DMS79 (cell line): ENCODE data around the gene TRIM43B.
"Not testable (repeated sequence)": the region's sequence is repeated elsewhere in the genome, so short reads cannot be mapped to it uniquely, and the experiment has no call there.

Experiments
- DNase-seq: peaks from one replicate; lab custom pipeline; 2025; lab: John Stamatoyannopoulos, UW

The TRIM43B gene

GRCh38 chr2:95484654-95485053, at the start of gene TRIM43B:
Gene TRIM43B, minus strand, starts transcription at chr2:95484754. Its CDS starts 2,040 bp downstream, at chr2:95482714.
- not testable (repeated sequence) for DNase-seq

- no peak for DNase-seq
Measured at GRCh38 chr2:95531254-95531771, 46.8 kb upstream of the TRIM43B start.

GRCh38 chr2:95530734-95531133, 46.2 kb upstream of the TRIM43B start:
- no peak for DNase-seq

DNA sequence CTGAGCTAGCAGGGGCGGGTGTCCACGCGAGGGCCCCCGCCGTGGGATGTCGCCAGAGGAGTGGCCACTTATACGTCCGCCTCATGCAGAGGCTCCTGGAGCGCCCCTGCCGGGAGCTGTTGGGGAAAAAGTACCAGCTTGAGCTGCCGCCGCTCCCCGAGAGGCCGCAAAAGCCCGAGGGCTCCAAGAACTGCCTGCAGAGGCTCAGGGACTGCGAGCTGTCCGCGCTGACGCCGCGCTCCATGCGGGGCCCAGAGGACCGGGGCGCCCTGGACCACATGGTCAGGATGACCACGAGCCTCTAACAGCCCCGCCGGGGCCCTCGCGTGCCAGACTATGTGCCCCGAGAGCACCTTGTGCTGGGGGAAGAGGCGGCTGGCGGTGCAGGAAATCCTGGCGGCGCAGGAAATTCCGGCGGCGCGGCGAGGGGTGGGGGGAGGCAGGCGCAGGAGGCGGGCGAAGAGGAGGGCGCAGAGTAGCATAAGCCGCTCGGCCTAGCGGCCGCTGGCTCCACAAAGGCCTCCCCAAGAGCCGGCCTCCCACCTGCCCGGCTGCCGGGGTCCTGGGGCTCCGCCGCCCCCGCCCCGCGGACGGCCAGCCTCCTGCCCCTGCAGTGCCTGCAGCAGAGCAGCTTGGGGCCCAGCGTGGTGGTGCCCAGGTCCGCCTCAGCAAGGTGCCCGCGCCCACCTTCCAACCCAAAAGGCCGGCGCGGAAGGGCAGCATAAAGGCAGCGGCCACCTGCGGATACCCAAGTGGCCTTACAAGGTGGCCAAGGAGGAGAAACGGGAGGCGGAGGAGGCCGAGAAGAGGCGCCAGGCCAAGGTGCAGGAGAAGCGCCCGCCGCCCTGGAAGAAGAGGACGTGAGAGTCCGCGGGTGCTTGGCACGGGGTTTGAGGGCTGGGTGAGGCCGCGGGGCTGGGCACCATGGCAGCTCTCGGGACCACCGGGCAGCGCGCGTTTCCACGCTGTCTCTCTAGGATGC, 42.1 kb upstream of the TRIM43B start:
- DNase-seq: peak; percentile 21

DNA sequence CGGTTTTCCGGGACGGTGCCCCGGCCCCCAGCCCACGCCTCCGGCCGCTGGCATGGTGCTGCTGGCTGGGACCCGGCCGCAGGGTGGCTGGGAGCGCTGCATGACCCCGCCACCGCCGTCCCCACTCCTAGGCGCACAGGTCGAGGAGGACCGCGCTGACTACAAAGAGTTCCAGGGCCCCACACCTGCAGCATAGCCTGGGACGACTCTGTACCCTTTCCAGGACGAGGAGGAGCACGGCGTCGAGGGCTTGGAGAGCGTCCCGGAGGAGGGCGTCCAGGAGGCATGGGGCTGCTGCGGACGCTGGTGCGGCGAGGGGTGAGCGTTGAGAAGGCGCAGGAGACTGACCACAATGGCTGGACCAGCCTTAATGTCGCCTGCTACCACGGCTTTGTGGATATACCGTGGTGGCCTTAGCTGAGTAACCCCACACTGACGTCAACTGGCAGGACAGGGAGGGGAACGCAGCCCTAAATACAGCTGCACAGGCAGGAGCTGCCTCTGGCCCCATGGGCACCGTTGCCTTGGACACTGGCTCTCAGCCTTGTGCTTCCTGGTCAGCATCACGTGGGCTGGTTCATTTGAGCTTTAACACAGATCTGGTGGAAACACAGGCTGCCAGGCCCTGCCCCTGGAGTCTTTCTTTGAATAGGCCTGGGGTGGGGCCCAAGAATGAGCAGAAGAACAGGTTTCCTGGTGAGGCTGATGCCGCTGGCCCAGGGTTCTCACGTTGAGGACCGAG, 40.9 kb upstream of the TRIM43B start:
- DNase-seq: peak; percentile 33

DNA sequence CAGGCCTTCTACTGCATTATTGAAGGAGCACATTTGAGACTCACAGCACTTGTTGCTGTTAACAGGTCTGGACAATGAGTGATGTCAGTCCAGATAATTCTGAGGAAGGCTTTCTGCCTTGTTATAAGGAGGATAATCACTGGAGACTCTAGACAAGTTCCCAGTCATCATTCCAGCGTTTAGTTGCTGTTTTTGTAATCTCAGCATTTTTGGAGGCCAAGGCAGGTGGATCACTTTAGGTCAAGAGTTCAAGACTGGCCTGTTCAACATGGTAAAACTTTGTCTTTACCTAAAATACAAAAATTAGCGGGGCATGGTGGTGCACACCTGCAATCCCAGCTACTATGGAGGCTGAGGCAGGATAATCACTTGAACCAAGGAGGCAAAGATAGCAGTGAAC, 39.6 kb upstream of the TRIM43B start:
- no peak for DNase-seq

DNA sequence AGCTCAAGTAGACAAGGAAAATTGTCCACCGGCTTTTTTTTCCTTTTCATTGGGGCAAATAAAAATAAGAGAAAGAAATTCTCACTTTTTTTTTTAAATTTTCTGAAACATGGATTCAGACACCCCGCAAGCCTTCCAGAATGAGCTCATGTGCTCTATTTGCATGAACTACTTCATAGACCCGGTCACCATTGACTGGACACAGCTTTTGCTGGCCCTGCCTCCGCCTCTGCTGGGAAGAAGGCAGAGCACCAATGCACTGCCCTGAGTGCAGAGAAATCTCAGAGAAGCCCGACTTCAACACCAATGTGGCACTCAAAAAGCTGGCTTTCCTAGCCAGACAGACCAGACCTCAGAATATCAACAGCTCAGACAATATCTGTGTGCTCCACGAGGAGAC, 30.2 kb upstream of the TRIM43B start:
- DNase-seq: no peak

DNA sequence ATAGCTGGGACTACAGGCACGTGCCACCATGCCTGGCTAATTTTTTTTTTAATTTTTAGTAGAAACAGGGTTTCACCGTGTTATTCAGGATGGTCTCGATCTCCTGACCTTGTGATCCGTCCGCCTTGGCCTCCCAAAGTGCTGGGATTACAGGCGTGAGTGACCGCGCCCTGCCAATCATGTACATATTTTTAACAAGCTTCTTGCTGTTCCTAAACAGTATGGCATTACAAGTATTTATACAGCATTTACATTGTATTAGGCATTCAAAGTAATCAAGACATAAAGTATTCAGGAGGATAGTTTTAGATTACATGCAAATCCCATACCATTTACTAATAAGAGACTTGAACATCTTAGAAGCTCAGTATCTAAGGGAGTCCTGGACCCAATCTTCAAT, 29.7 kb upstream of the TRIM43B start:
- not testable (repeated sequence) for DNase-seq

DNA sequence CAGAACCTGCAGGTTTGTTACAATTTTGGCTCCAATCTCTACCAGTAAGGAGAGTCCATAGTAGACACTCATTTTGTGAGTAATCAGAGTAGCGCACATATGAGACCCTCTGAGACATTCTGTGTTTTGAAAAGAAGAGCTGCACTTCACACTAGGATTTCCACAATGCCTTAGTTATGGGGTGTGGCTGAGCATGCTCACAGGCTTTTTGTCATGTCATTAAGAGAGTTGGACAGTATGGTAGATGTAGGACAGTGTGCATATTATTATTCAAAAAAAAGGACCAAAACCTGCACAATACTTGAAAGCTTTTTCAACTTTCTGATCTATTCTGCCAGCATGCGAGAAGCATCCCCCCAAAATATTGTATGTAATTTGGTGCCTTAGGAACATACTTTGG, 24.9 kb upstream of the TRIM43B start:
- no peak for DNase-seq

- no peak for DNase-seq
Measured at GRCh38 chr2:95505222-95505621, 20.7 kb upstream of the TRIM43B start.

DNA sequence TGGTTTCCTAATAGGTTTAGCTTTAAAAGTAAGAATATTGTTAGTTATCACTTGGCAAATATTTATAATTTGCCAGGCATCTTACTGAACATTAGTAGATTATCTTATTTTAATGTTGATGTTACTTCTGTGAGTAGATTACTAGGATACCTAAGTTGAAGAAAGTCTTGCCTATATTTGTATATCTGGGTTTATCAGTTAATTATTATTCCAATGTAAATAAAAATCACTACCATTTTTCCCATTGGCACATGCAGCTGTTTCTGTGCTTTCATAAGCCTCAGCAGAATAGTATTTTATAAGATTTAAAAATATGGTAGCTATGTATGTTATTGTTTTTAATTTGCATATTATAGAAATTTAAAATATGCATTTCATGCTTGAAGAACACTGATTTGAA, 16.3 kb upstream of the TRIM43B start:
- DNase-seq: no peak

- DNase-seq: not testable (repeated sequence)
Measured at GRCh38 chr2:95492076-95492475, 7.5 kb upstream of the TRIM43B start.

DNA sequence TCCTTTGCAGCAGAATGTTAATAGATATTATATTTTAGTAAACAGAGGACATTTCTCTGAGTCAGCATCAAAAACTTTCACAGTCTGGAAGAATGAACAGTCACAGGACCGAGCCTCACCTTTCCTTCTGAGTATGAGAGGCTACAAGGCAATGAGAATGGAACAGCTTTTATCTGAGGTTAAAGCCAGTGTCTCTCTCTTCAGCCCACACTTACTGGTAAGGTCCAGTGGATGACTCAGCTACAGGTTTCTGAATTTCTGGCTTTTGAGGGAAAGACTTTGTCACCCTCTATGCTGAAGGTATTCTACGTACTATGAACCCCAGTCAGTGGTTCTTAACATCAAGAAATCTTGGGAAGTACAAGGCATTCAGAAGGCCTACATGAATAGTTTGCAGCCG, 9.5 kb downstream of the TRIM43B start:
- DNase-seq: not testable (repeated sequence)

- not testable (repeated sequence) for DNase-seq
Measured at GRCh38 chr2:95467984-95468383, 16.6 kb downstream of the TRIM43B start.

DNA sequence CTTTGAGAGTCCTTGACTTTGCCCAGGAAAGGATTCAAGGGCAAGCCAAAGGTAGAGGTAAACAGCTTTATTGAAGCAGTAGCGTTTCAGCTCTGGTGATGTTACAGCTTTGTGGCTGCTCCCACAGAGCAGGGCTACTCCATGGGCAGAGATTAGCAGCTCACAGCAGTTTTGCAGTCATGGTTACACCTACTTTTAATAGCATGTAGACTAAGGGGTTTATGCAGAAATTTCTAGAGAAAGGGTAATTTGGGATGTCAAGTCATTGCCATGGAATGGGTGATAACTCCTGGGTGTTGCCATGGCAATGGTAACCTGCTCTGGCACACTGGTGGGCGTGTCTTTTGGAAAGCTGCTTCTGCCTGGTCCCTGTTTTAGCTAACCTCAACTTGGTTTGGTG, 18.0 kb downstream of the TRIM43B start:
- not testable (repeated sequence) for DNase-seq

GRCh38 chr2:95463292-95463691, 21.3 kb downstream of the TRIM43B start:
- DNase-seq: not testable (repeated sequence)

GRCh38 chr2:95445317-95445716, 39.2 kb downstream of the TRIM43B start:
- DNase-seq: not testable (repeated sequence)

DNA sequence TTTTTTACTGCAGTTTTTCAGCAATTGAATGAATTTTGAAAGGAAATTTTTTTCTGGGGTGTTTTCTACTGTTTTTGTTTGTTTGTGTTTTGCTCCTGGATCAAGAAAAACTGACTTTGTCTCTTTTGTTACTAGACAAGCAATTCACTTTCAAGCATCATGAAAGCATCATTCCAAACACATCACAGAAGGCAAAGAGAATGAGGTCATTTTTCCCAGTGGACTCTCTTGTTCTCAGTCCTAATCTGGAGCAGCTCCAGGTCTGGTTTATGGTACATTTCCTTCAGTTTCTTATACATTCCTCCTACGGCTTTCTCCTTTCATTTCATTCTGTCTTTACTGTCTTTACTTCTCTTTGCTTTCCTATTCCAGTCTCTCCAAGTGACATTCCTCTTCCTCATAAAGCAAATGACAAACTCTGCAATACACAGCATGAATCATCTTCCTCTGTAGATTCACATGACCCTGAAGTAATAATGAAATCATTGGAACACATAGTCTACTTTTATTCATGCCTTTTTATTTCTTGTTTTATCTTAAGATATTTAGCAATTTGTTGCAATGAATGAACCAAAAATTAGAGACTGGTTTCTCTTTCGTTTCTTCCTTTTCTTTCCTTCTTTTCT, 42.0 kb downstream of the TRIM43B start:
- not testable (repeated sequence) for DNase-seq

DNA sequence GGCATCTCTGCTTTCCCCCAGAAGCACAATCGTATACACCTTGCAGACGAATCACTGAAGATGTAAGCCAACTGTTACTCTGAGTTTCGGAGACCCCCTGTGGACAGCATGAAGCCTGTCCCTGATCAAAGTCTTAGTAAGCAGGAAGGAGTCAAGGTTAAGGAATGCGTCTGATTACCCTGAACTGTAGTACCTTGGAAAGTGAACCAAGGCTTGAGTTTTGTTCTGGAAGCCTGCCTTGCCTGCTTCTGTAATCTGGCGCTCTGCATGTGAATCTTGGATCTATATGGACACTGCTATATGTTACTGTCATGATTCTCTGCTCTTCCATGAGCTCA, 48.7 kb downstream of the TRIM43B start:
- not testable (repeated sequence) for DNase-seq

GRCh38 chr2:95435162-95435871, 49.2 kb downstream of the TRIM43B start:
- not testable (repeated sequence) for DNase-seq

DNA sequence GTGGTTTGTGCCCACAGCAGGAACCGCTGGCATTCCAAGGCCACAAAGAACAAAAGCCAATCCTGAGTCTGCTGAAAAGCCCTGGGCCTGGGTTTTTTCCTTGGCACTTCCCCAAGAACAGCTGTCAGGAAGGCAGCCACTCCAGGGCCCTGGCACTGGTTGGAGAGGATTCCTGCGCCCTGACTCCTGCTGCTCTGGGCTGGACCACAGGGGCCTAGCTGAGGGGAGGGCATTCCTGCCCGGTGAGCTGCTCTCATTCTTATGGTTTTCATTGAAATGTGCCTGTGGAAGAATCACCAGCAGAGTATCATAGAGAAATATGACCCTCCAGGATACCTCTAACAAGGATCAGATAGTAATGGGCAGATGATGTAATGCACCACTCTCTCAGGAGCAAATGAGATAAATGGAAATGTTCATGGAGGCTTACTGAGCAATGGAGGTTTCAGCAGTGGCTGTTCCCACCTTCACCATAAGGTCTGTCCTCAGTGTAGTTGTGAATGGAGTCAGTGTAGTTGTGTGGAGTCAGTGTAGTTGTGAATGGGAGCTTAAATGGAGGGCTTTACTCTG, 50.0 kb downstream of the TRIM43B start:
- DNase-seq: not testable (repeated sequence)
